Left ventricle myocardium superior (tissue), 1 donor: ENCODE results near the gene TRIM69. TPM values are rescaled to one million over a fixed set of nuclear protein-coding genes. Genes with fewer than 3 reads are reported as not detected.
A peak's percentile ranks its signal among the peaks of the same experiment; 100 is the strongest.
"Not testable (repeated sequence)": the region's sequence is repeated elsewhere in the genome, so short reads cannot be mapped to it uniquely, and the experiment has no call there.

ENCODE experiments used
- ATAC-seq: fragments of 200-7000 bp; cut with Tn5 transposase; one replicate; pipeline ENCODE4 v1.9.1; 2020; ENCODE audit warnings: mild to moderate bottlenecking, moderate library complexity
- DNase-seq: peaks from one replicate; pipeline ENCODE4 v3.0.0-alpha.2; 2020
- intact Hi-C: fragments of 100-400 bp; cut with micrococcal nuclease; formaldehyde crosslinking; loops from one replicate; pipeline ENCODE4 v1.11.0; 2022
- long read RNA-seq: library from polyadenylated mRNA; unstranded; transcript quantifications from one replicate; pipeline ENCODE4 v2.0.0, GENCODE V29; 2021
- total RNA-seq: library from RNA; stranded (reverse); fragmentation: NEBNext Ultra II Directional; extraction: Animal tissue kit (Norgen Biotek cat#: 25700); gene quantifications from one replicate; pipeline ENCODE4 v1.2.1, GENCODE V29; 2021
- donor health status: DM: no; HTN: yes; CAD: no; lungs with severe emphysema.

TRIM69 gene
- 55.2 TPM for total RNA-seq
- long read RNA-seq, transcript TRIM69-207 (2 exons, 3,190 nt), result major isoform, 50 of 55 reads
- long read RNA-seq, partial matches to known transcripts, result 0 of 55 reads
- long read RNA-seq, other reads (novel, unspliced or antisense), result 5 of 55 reads

- ATAC-seq (no peak), DNase-seq (no peak)
- intact Hi-C loops, result loop anchor here (5.0 to 10.0 kb wide), 2 partner anchors 74 to 151 kb away; partner anchors contain the start of gene SPG11
Measured at GRCh38 chr15:44736181-44736765, at the start of gene TRIM69. TRIM69 (plus strand) TSS chr15:44736528; CDS start chr15:44736705, 177 bp downstream.

- DNase-seq, ATAC-seq, intact Hi-C loops: not testable (repeated sequence)
Measured at GRCh38 chr15:44689318-44689717, 47.0 kb upstream of the TRIM69 start.

- ATAC-seq, DNase-seq, intact Hi-C loops: not testable (repeated sequence)
Measured at GRCh38 chr15:44690245-44690644, 46.1 kb upstream of the TRIM69 start.

GRCh38 chr15:44692659-44693058, 43.7 kb upstream of the TRIM69 start:
- ATAC-seq, result no peak
- intact Hi-C loops, result no loop called here
- DNase-seq, result no peak

- DNase-seq (no peak), ATAC-seq (no peak)
- intact Hi-C loops, result no loop called here
Measured at GRCh38 chr15:44694416-44694815, 41.9 kb upstream of the TRIM69 start.

- ATAC-seq, result no peak
- intact Hi-C loops, result no loop called here
- DNase-seq, result no peak
Measured at GRCh38 chr15:44695294-44695693, 41.0 kb upstream of the TRIM69 start.

- no peak for DNase-seq
- intact Hi-C loops, result no loop called here
- ATAC-seq, result no peak
Measured at GRCh38 chr15:44697014-44697413, 39.3 kb upstream of the TRIM69 start.

- intact Hi-C loops, result no loop called here
- ATAC-seq, result no peak
Measured at GRCh38 chr15:44698641-44699040, 37.7 kb upstream of the TRIM69 start.

GRCh38 chr15:44700676-44701075, 35.7 kb upstream of the TRIM69 start:
- DNase-seq, ATAC-seq, intact Hi-C loops: not testable (repeated sequence)

More at GRCh38 chr15:44698641-44699040, 37.7 kb upstream of the TRIM69 start:
- no peak for DNase-seq

GRCh38 chr15:44705986-44706385, 30.3 kb upstream of the TRIM69 start:
- no peak for DNase-seq
- intact Hi-C loops, result no loop called here
- no peak for ATAC-seq

GRCh38 chr15:44706401-44706800, 29.9 kb upstream of the TRIM69 start:
- no peak for DNase-seq
- intact Hi-C loops, result no loop called here
- no peak for ATAC-seq

- ATAC-seq (no peak), DNase-seq (no peak)
- intact Hi-C loops, result no loop called here
Measured at GRCh38 chr15:44706946-44707636, 29.2 kb upstream of the TRIM69 start.

GRCh38 chr15:44710236-44711095, 25.9 kb upstream of the TRIM69 start:
- ATAC-seq, result no peak
- no peak for DNase-seq
- intact Hi-C loops, result loop anchor here (2.0 kb wide), 1 partner anchor 18 kb away; no protein-coding TSS in a partner anchor

GRCh38 chr15:44711096-44711742, 25.1 kb upstream of the TRIM69 start, which contains the start of the genes B2M and PATL2:
B2M (plus strand) TSS chr15:44711517; CDS start chr15:44711547, 30 bp downstream.
PATL2 (minus strand) TSS chr15:44711323; CDS start chr15:44676490, 34,833 bp downstream.
- DNase-seq, result peak; percentile 97
- intact Hi-C loops, result loop anchor here (2.0 kb wide), 1 partner anchor 18 kb away; no protein-coding TSS in a partner anchor
- peak; percentile 96 for ATAC-seq

GRCh38 chr15:44711743-44712345, 24.5 kb upstream of the TRIM69 start:
- ATAC-seq, result peak; percentile 68
- intact Hi-C loops, result loop anchor here (2.0 kb wide), 1 partner anchor 17 kb away; no protein-coding TSS in a partner anchor
- DNase-seq, result peak; percentile 62

- peak; percentile 74 for ATAC-seq
- intact Hi-C loops, result no loop called here
- peak; percentile 67 for DNase-seq
Measured at GRCh38 chr15:44712346-44713005, 23.9 kb upstream of the TRIM69 start.

GRCh38 chr15:44713006-44713966, 23.0 kb upstream of the TRIM69 start:
- intact Hi-C loops, result no loop called here
- ATAC-seq (no peak), DNase-seq (no peak)
